ENCODE measurements around the gene C12orf60.

Gene C12orf60

GRCh38 chr12:14836336-14837210, 33.1 kb downstream of the C12orf60 start:
- DNase-seq, result no peak

GRCh38 chr12:14839262-14839661, 35.8 kb downstream of the C12orf60 start:
- no peak for DNase-seq

GRCh38 chr12:14840616-14841015, 37.1 kb downstream of the C12orf60 start:
- no peak for DNase-seq

GRCh38 chr12:14841761-14842160, 38.3 kb downstream of the C12orf60 start:
- DNase-seq, result no peak

DNA sequence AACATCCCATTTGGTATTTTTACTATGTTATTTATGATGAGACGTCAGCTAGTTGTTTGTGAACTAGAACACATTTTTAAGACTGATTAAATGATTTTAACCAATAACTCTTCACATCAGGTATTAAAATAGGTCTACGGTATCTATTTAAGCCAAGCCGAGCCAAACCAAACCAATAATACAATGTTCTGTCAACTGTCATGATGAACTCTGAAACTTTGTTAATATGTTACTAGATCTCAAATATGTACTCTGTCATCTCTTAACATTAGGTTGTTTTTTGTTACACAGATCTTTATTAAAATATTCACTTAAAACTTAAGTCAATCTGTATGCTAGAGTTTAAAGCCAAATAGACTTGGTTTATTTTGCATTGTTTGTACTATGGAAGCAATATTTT, 38.8 kb downstream of the C12orf60 start:
- no peak for DNase-seq

DNA sequence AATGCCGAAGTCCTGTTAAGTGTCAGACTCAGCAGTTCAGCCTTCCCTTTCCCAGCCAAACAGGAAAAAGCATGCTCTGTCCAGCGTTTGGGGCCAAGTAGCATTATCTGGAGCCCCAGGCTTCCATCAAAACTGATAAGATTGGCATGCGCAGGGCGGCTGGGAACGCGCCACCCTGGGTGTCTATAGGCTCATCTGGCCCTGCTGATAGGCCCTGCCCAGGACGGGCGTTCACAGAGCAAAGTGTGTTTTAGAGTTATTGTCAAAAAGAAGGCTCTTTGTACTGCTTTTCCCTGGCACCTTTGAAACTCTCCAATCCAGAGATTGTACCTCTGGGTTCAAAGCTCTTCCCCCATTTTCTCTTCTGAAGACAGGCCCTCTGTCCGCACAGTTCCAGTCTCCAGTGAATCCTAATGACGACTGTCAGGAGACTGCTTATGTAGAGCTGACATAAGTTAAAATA, 40.0 kb downstream of the C12orf60 start, which contains the start of gene ART4:
TSS of gene ART4 (minus strand) at position 102 of the 463 bp plus-strand sequence. CDS start 413 bp downstream, outside the sequence.
- no peak for DNase-seq

DNA sequence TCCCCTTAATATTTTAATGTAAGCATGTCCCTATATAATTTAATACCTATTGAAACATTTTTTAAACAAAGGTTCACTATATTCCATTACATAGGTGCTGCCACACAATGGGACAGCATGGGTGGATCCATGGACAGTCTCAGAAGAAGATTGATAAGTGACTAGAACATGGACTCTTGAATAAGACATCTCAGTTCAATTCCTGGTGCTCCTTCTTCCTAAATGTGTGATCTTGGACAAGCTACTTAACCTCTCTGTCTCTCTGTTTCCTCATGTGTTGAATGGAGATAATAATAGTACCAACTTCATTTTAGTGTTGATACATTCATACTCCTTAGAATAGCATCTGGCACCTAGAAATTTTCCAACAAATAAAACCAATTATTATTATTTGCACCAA, 40.9 kb downstream of the C12orf60 start:
- DNase-seq, result no peak

DNA sequence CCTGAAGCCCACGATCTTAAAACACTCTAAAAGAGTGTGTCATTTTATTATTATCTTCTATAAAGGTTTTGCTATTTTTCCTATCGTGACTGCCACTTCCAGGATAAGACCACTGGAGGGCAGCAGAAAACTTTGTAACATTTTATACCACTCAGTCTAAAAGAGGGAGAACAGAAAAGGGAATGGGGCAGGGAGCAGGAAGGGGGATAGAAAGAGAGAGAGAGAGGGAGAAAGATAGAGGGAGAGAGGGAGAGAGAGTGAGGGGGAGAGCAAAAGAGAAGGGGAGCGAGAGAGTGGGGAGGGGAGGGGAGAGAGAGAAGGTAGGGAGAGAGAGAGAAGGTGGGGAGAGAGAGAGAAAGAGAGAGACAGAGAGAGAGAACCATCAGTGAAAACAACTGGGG, 41.9 kb downstream of the C12orf60 start:
- DNase-seq, result peak; percentile 45

DNA sequence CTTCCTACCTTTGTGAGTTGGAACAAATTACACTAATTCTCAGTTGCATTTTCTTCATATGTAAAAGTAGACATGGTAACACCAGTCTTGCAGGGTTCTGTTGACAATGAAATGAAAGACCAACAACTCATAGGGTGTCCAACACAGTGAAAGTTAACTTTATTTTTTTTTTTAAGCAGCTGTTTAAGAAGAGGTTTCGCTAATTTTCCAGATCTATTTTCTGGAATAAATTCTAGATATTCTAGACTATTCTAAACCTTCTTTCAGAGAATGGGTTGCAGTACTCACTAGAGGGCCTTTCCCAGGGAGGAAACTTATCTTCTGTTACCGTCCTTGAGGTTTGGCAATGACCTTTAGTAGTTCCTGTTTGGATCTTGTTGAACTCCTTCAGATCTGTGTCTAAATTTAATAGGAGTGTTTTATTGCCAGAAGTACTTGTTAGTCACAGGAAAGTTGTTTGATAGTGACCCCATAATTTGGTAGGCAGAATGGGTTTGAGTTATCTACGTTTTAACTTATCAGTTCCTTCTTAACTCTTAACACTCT, 42.6 kb downstream of the C12orf60 start:
- DNase-seq, result no peak

- no peak for DNase-seq
Observed at GRCh38 chr12:14846876-14847580, 43.6 kb downstream of the C12orf60 start.

DNA sequence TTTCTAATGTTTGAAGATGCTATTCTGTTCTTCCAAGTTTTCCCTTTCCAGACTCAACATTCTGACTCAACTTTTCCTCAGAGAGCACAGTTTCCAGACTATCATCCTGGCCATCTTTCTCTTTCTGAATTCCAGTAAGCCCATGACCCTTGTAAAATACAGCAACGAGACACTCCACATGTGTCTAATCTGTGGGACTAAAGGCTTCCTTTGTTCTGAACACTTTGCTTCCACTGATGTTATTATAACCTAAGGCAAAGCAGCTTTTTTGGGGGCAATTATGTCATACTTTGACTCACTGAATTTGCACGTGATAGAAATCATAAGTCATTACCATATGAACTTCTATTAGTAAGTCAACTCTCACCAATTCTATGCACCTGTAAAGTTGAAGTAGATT, 46.2 kb downstream of the C12orf60 start:
- DNase-seq, result no peak

- no peak for DNase-seq
Observed at GRCh38 chr12:14850929-14851663, 47.6 kb downstream of the C12orf60 start.

- DNase-seq, result no peak
Observed at GRCh38 chr12:14852880-14853279, 49.4 kb downstream of the C12orf60 start.

- no peak for DNase-seq
Observed at GRCh38 chr12:14853961-14854360, 50.5 kb downstream of the C12orf60 start.

DNA sequence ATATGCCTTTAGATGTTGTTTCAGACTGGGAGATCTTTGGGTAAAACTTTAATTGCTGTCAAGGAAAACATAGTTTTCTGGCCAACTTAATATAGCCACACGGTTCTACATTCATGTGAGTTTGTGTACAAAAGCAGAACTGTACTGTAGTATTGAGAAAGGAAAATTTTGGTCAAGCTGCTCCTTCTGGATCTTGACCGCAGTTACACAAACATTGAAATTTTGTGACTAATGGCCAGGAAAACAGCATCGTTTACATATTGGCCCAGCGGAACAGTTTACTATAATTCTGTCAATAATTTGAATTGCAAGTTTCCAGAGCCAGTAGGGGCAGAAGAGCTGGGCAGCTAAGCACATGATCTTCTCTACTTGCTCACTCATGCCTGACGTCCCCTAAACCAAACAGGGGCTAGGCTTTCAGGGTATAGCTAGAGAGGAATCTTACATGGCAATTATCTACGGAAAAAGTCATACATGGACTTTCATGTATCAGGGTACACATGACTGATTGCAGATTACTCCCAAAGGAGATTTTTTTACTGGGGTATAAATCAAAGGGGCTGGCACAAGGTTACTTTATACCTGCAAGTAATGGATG, 51.2 kb downstream of the C12orf60 start:
- DNase-seq, result no peak

DNA sequence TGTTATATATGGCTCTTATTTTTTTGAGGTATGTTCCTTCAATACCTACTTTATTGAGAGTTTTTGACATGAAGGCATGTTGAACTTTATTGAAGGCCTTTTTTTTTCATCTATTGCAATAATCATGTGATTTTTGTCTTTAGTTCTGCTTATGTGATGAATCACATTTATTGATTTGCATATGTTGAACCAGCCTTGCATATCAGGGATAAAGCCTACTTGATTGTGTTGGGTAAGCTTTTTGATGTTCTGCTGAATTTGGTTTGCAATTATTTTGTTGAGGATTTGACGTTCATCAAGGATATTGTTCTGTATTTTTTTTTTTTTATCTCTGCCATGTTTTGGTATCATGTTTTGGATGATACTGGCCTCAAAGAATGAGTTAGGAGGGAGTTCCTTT, 55.0 kb downstream of the C12orf60 start:
- no peak for DNase-seq

- no peak for DNase-seq
Observed at GRCh38 chr12:14860490-14860889, 57.0 kb downstream of the C12orf60 start.

DNA sequence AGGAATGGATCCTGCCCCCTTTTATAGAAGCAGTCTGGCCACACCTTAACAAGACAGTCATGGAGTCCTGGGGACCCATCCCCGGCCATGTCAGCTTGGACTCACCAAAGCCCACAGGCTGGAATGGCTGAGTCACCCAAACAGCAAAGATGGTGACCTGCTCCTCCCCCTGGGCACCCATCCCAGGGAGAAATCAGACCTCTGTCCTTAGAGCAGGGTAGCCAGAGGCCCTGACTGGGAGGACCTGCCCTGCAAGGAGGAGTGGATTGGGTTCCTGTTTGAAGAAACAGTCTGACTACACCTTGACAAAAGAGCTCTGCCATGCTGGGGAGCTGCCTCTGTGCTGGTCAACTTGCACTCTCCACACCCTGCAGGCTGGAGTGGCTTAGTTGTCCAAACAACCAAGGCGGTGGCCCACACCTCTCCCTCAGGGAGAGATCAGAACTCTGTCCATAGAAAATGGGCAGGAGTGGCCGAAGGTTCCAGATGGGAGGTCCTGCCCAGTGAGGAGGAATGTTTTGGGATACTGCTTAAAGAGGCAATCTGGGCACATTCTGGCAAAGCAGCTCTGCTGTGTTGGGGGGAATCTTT, 65.5 kb downstream of the C12orf60 start:
- DNase-seq, result no peak

GRCh38 chr12:14871247-14871646, 67.8 kb downstream of the C12orf60 start:
- no peak for DNase-seq

- no peak for DNase-seq
Observed at GRCh38 chr12:14871886-14872285, 68.4 kb downstream of the C12orf60 start.

DNA sequence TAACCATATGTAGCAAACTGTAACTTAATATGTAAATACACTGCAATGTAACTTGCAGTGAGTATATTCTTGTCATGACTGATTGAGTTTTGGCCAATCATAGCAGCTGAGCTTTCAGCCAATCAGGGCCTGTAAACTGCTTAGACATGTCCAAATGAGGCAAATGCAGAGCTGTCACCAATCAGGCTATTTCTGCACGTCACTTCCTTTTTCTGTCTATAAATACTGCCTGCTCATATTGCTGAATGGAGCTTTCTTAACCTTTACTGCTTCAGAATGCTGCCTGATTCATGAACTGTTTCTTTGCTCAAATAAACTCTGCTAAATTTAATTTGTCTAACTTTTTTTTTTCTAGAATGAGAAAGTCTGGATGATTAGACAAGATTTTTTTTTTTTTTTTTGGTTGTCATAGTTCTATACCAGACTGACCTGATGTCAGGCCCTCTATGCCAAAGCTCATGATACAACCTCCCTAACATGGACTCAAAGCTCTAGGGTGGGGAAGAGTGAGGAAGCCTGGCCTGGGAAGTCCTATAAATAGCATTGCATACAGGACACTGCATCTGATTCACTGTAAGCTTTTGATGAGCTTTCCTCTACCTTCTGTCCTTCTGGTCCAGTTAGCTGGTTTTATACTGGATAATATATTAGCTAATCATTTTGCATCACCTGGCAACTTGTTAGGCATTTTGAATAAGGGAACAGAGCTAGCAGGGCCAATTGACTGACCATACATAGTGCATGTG, 70.1 kb downstream of the C12orf60 start:
- DNase-seq, result no peak

Data from central memory CD4-positive, alpha-beta T cell (primary cell).